GM18511 (cell line): Measurements from ENCODE around the gene PNLIP.

ENCODE experiments used
- ATAC-seq: cut with Tn5 transposase; IDR thresholded peaks from one replicate; pipeline ENCODE4 v1.9.1; 2021; ENCODE audit warnings: mild to moderate bottlenecking, moderate library complexity; ENCODE audit not compliant: unreplicated experiment

PNLIP gene

GRCh38 chr10:116545756-116546155 is at the start of gene PNLIP:
PNLIP (plus strand) TSS chr10:116545931; CDS start chr10:116546093, 162 bp downstream.
- ATAC-seq: no peak

DNA sequence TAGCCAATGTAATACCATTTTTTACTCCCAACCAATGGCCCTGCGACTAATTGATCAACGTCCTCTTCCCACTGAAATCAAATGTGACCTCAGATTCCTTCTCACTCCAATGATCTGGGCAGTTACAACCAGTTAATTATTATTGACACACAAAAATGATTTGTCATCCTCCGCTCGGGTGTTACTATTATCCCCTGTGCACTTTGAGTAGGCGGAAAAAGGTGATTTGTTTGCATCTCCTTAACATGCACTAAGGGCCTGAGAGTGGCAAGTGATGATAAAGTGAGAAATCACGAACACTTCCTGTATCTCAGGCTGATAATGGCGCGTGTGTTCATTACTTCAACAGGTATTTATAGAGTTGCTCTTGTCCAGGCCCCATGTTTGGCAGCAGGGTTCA is 40.9 kb upstream of the PNLIP start:
- no peak for ATAC-seq

DNA sequence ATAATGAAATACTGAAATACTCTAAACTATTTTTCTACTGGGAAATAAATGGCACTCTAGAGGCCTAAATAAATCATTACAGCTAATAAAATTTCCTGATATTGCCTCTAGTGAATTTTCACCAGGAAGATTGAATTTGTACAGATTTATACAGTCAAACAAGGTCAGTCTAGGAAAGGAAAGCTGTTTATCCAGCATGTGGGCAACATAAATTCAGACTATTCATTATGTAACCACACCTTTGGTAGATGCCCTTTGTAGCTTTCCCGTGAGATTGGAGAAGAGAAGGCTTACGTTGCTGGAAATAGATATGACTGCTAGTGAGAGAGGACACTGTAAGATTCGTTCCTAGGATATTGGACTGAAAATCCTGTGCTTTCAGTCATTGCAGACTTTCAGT is 35.2 kb upstream of the PNLIP start:
- no peak for ATAC-seq

- no peak for ATAC-seq
Measured at GRCh38 chr10:116511365-116511764, 34.4 kb upstream of the PNLIP start.

- peak; percentile 80 for ATAC-seq
Measured at GRCh38 chr10:116521424-116522290, 24.1 kb upstream of the PNLIP start.

DNA sequence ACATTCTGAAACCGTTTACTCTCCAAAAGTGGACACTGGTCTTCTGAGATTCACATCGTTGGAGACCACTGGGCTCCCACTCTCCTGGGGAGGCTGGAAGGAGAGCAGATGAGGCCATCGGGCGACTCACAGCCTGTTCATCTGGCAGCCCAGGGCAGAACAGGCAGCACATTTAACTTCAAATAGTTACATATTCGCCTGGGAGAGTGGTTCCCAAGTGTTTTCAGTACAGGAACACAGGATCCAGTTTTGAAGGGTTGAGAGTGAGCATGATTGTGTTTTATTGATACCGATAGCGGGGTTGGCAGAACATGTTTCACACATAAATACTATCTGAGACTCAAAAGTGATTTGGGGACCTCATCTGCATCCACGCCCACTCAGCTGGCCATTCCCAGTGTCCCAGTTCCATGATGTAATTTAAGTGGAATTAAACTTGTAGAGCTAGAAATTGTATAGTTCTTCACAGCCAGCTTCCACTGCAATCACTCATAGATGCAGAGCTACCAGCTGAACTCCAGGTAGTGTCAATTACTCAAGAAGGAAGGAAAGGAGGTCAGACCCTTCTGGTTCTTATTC is 22.8 kb upstream of the PNLIP start:
- no peak for ATAC-seq

- no peak for ATAC-seq
Measured at GRCh38 chr10:116524736-116525135, 21.0 kb upstream of the PNLIP start.

DNA sequence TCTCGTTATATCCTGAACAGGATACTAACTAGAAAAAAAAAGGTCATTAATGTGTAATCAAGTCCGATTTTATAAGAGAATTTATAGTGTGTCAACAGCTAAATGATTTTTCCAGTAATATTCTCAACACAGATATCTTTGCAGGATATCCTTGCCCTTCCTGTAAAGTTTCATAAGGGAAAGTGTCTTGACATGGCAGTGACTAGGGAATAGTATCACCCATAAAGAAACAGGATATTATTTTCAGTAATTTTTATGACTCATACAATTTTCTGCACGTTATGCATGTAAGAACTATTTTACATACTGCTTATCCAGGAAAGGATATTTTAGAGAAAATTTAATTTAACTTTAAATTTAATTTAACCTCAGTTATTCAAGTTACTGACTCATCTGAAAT is 19.5 kb upstream of the PNLIP start:
- ATAC-seq: no peak

GRCh38 chr10:116536810-116537209 is 8.9 kb upstream of the PNLIP start:
- ATAC-seq: no peak

DNA sequence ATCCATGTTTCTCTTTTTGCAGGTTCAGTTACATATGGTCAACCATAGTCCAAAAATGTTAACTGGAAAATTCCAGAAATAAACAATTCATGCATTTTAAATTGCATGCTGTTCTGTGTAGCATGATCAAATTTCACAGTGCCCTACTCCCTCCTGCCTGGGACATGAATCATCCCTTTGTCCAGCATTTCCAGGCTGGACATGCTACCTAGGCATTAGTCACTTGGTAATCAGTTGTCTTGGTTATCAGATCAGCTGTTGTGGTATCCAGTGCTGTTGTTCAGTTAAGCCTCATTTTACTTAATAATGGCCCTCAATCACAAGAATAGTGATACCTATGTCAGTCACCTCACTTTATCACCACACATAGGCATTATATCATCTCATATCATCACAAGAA is 7.3 kb upstream of the PNLIP start:
- no peak for ATAC-seq

GRCh38 chr10:116538992-116539391 is 6.7 kb upstream of the PNLIP start:
- ATAC-seq: no peak

GRCh38 chr10:116540814-116541213 is 4.9 kb upstream of the PNLIP start:
- no peak for ATAC-seq

GRCh38 chr10:116542007-116542677 is 3.6 kb upstream of the PNLIP start:
- no peak for ATAC-seq

DNA sequence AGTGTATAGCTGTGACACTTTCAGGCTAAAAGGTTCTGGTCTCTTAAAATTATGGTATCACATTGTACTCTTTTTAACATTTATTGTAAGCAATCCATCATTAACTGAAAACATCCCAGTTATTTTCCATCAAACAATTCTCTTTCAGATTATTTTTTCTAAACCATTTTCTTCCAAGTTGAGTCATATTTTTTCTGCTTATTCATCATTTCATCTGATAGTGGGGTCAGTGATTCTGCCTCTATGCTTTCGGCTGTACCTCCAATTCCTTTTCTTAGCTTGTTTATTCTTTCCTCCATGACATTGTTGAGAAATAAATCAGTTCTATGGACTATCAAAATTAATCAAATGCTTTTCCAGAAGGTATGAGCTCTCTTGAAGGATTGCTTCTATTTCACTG is 609 bp upstream of the PNLIP start:
- no peak for ATAC-seq

DNA sequence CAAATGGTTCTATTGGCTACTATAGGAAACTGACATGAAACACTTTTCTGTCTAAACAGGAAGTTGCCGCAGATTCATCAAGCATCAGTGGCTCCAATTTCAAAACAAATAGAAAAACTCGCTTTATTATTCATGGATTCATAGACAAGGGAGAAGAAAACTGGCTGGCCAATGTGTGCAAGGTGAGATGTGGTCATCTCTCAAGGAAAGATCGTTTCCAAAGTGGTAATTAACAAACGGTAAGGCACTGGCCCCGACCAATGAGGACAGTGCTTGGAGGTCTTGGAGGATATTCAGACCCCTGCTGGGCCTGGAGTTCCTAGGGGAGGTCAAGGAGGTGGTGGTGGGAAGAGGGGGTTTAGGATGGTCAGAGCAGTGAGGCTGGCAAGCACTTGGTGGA is 2.6 kb downstream of the PNLIP start:
- ATAC-seq: no peak

DNA sequence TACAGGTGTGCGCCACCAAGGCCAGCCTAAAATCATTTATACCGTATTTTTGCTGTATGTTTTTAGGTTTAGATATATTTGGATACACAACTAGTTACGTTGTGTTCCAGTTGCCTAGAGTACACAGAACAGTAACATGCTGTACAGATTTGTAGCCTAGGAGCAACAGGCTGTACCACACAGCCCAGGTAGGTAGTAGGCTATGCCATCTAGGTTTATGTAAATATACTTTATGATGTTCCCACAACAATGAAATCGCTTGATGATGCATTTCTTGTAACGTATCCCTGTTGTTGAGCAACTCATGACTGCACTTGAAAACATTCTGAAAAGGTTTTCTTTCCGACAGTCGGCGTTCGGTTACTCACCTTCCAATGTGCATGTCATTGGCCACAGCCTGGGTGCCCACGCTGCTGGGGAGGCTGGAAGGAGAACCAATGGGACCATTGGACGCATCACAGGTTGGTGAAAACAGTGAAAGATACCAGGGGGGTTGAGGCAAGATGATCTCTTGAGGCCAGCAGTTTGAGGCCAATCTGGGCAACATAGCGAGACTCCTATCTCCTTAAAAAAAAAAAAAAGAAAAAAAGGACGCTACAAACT is 7.7 kb downstream of the PNLIP start:
- ATAC-seq: no peak

- no peak for ATAC-seq
Measured at GRCh38 chr10:116554628-116555027, 8.9 kb downstream of the PNLIP start.

DNA sequence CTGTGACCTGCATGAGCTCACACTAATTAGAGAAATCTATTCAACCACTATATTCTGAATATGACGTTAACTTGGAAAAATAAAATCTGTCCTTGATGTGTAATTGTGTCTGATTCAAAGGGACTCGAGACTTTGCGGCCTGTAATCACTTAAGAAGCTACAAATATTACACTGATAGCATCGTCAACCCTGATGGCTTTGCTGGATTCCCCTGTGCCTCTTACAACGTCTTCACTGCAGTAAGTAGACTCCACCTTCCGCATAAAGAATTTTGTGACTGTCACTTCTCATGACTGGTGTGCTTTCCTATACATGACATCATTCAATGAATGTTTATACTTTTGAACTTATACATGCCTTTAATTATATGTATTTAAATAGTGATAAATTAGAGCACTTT is 10.1 kb downstream of the PNLIP start:
- ATAC-seq: no peak

DNA sequence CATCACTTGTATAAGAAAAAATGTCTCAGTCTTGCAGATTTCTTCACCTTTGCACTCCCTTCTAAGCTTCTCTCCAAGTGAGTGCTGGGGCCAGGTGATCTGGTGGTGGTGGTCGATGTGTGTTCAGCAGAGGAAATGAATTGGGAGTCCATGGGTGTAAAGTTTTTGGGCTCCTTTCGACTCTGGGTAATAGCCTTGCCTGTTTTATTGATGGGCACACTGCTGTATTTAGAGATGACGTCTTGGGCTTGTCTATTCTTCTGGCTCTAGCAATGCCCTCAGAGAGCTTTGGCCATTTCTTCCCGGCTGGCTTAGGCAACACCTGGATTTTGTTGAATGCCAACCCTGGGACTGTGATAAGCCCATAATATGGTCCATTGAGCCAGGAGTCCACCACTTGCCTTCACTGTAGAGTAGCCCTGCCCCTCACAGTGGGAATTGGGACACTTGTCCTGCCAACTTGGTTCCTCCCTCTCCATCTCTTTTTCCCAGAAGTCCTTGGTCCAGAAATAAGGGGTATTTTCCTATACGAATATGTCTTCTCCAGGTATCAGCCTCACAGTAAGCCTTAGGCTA is 11.7 kb downstream of the PNLIP start:
- no peak for ATAC-seq

GRCh38 chr10:116565534-116565933 is 19.8 kb downstream of the PNLIP start:
- ATAC-seq: no peak

- ATAC-seq: no peak
Measured at GRCh38 chr10:116566932-116567331, 21.2 kb downstream of the PNLIP start.
